Stomach (tissue), 9 donors: Measurements from ENCODE around the gene ITPR1. TPM values are rescaled to one million over a fixed set of nuclear protein-coding genes. Genes with fewer than 3 reads are reported as not detected.

ENCODE experiments used
- DNase-seq, 2 donors: peaks; one replicate each; pipeline versions ENCODE4 v3.0.0 to v3.0.0-alpha.2; 2013 to 2019
- H3K27ac ChIP-seq, 5 donors: fragments of 200-600 bp in 4 of 5; sonication (generic) in 4 of 5; one replicate each; pipeline ENCODE4 v1.5.1; 2013 to 2019; ENCODE audit warnings: mild to moderate bottlenecking in 1 of 5, moderate library complexity in 1 of 5
- H3K27me3 ChIP-seq, 3 donors: fragments of 200-600 bp; sonication (generic); one replicate each; pipeline ENCODE4 v1.5.1; 2017 to 2019; ENCODE audit warnings: mixed run types in 1 of 3
- H3K36me3 ChIP-seq, 4 donors: fragments of 200-600 bp; sonication (generic); 1 replicate in 3 of 4; 2 replicates in 1 of 4; pipeline ENCODE4 v1.5.1; 2016 to 2019
- H3K4me1 ChIP-seq, 4 donors: fragments of 200-600 bp; sonication (generic); one replicate each; pipeline ENCODE4 v1.5.1; 2016 to 2019
- H3K4me3 ChIP-seq, 4 donors: fragments of 200-600 bp; sonication (generic) in 3 of 4; one replicate each; pipeline ENCODE4 v1.5.1; 2016 to 2019; ENCODE audit warnings: mild to moderate bottlenecking in 1 of 4
- H3K9me3 ChIP-seq, 4 donors: fragments of 200-600 bp; sonication (generic); one replicate each; pipeline ENCODE4 v1.5.1; 2016 to 2019
- EP300 ChIP-seq: sonication (generic); formaldehyde crosslinking; IDR thresholded peaks from one replicate; pipeline ENCODE4 v1.6.1; 2017; ENCODE audit warnings: antibody characterized with exemption
- POLR2A ChIP-seq, 4 donors: fragments of 450-650 bp; IDR thresholded peaks; one replicate each; pipeline ENCODE4 v1.6.1; 2016; ENCODE audit warnings: antibody characterized with exemption in 4 of 4, control low read depth in 2 of 4, mild to moderate bottlenecking in 1 of 4, moderate library complexity in 1 of 4
- POLR2AphosphoS5 ChIP-seq, 3 donors: sonication (generic); formaldehyde crosslinking; IDR thresholded peaks; one replicate each; pipeline ENCODE4 v1.6.1; 2016; ENCODE audit warnings: antibody characterized with exemption in 3 of 3
- WGBS, 5 donors: extraction: QIAGEN DNeasy Blood & Tissue Kit in 3 of 5; methylation state at CpG; one replicate each; pipeline versions ENCODE4 v1.1.5 to v1.1.7; 2013 to 2018; 5-methylcytosine and 5-hydroxymethylcytosine counted together
- intact Hi-C: fragments of 100-400 bp; cut with DNase I; formaldehyde crosslinking; loops from one replicate; pipeline ENCODE4 v1.15.1; 2023; ENCODE audit warnings: low total_unique reads
- polyA plus RNA-seq, 3 donors: library from polyadenylated mRNA; stranded (reverse); fragments of 200-250 nt; gene quantifications; one replicate each; pipeline ENCODE4 v1.2.3, GENCODE V29; 2013
- total RNA-seq, 5 donors: library from RNA; depleted of rRNA; stranded (reverse); fragments of >200 nt; gene quantifications; one replicate each; pipeline versions ENCODE4 v1.1.0 to v1.2.3, GENCODE V29; 2014 to 2016
- TF ChIP-seq, protein P1 (sequence below), 7 experiments: fragments of 450-650 bp in 4 of 7; fragments of 200-600 bp in 3 of 7; sonication (generic) in 3 of 7; IDR thresholded peaks; one replicate each; pipeline ENCODE4 v1.5.1; 2016 to 2019; ENCODE audit warnings: antibody characterized with exemption in 7 of 7, control low read depth in 2 of 7, mild to moderate bottlenecking in 1 of 7
- donor health status: healthy with polysubstance abuse.
- donor health status: Bipolar disorder and iron deficiency.
- donor health status: healthy.

The ITPR1 gene
- total and polyA plus RNA-seq, 8 donors: 6.6 to 192 (median 32.9) TPM

GRCh38 chr3:4817128-4817527 lies 324.0 kb downstream of the ITPR1 start:
- intact Hi-C loops: no loop called here
- Histone ChIP-seq H3K4me1 (peaks cover 0 to 8% (median 0%) of the 10 kb centered on the region in 4 donors), H3K9me3 (peaks cover 0 to 8% (median 2%) of the 10 kb centered on the region in 4 donors), H3K4me3 (no peak overlapping the region), H3K27ac (no peak overlapping the region), H3K36me3 (peaks cover 11 to 92% (median 87%) of the 10 kb centered on the region in 4 donors), H3K27me3 (no peaks in the 10 kb centered on the region)
- WGBS, 5 donors: 68 to 94% (median 76%) methylated on average over 2 of the region's 2 CpGs
- TF ChIP-seq EP300 (no peak), POLR2A (IDR thresholded peaks at IDR 0.05) (no peak), POLR2AphosphoS5 (IDR thresholded peaks at IDR 0.05) (no peak)
- TF ChIP-seq, protein P1, sequence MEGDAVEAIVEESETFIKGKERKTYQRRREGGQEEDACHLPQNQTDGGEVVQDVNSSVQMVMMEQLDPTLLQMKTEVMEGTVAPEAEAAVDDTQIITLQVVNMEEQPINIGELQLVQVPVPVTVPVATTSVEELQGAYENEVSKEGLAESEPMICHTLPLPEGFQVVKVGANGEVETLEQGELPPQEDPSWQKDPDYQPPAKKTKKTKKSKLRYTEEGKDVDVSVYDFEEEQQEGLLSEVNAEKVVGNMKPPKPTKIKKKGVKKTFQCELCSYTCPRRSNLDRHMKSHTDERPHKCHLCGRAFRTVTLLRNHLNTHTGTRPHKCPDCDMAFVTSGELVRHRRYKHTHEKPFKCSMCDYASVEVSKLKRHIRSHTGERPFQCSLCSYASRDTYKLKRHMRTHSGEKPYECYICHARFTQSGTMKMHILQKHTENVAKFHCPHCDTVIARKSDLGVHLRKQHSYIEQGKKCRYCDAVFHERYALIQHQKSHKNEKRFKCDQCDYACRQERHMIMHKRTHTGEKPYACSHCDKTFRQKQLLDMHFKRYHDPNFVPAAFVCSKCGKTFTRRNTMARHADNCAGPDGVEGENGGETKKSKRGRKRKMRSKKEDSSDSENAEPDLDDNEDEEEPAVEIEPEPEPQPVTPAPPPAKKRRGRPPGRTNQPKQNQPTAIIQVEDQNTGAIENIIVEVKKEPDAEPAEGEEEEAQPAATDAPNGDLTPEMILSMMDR (IDR thresholded peaks at IDR 0.05): no peak
- no peak for DNase-seq

DNA sequence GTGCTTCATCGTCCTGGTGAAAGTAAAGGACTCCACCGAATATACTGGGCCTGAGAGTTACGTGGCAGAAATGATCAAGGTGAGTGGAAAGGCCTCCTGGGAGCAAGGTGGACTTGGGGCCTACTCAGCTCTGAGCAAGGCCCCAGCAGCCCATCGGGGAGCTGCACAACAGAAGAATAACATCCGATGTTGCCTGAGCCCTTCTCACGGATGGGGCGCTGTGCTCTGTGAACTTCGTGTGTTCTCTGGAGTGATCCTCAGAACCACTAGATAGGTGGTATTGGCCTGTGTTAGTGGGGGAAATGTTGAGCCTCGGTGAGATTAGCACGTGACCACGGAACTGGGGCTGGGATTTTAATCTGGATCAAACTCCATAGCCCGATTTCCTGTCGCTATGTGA lies 325.0 kb downstream of the ITPR1 start:
- DNase-seq: no peak
- Histone ChIP-seq H3K9me3 (peaks cover 0 to 8% (median 2%) of the 10 kb centered on the region in 4 donors), H3K27me3 (no peaks in the 10 kb centered on the region), H3K36me3 (peaks cover 11 to 91% (median 87%) of the 10 kb centered on the region in 4 donors), H3K4me3 (no peak overlapping the region), H3K27ac (no peak overlapping the region), H3K4me1 (no peaks in the 10 kb centered on the region)
- WGBS, 5 donors: 90 to 99% (median 98%) methylated on average over 13 of the region's 13 CpGs
- intact Hi-C loops: no loop called here
- TF ChIP-seq, protein P1 (IDR thresholded peaks at IDR 0.05): no peak
- TF ChIP-seq EP300 (no peak), POLR2A (IDR thresholded peaks at IDR 0.05) (no peak), POLR2AphosphoS5 (IDR thresholded peaks at IDR 0.05) (no peak)

GRCh38 chr3:4818986-4819693 lies 326.0 kb downstream of the ITPR1 start:
- peaks cover 0 to 8% (median 2%) of the 10 kb centered on the region in 4 donors for H3K9me3 ChIP-seq
- intact Hi-C loops: no loop called here
- WGBS, 5 donors: 94 to 97% (median 97%) methylated on average over 12 of the region's 12 CpGs
- H3K27ac ChIP-seq: no peak overlapping the region
- H3K36me3 ChIP-seq: peaks cover 11 to 85% (median 78%) of the 10 kb centered on the region in 4 donors
- H3K4me3 ChIP-seq: no peak overlapping the region
- no peaks in the 10 kb centered on the region for H3K27me3 ChIP-seq
- DNase-seq: no peak
- peaks cover 0 to 4% (median under 1%) of the 10 kb centered on the region in 4 donors for H3K4me1 ChIP-seq
- TF ChIP-seq POLR2AphosphoS5 (IDR thresholded peaks at IDR 0.05): no peak
- no peak for TF ChIP-seq EP300
- TF ChIP-seq POLR2A (IDR thresholded peaks at IDR 0.05): no peak
- TF ChIP-seq, protein P1 (IDR thresholded peaks at IDR 0.05): no peak

DNA sequence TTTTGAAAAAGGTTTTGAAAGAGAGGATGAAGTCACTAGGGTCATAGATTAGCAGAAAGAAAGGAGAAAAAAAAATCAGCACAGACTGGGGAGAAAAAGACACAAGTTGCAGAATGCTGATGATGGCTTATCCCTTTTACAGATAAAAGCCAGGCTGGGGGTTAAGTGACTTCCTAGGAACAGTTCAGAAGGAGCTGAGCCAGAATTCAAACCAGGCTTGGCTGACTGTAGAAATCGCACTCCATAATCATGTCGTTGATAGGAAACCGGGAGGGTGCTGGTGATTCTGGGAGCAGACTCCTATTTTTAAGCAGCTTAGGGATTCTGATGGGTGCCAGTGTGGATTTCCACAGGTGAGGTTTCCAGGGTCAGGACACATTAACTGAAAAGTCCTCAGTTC lies 326.6 kb downstream of the ITPR1 start:
- Histone ChIP-seq H3K27me3 (no peaks in the 10 kb centered on the region), H3K4me3 (no peak overlapping the region), H3K36me3 (peaks cover 11 to 85% (median 72%) of the 10 kb centered on the region in 4 donors), H3K4me1 (peaks cover 0 to 10% (median 5%) of the 10 kb centered on the region in 4 donors), H3K27ac (no peak overlapping the region), H3K9me3 (peaks cover 0 to 8% (median 2%) of the 10 kb centered on the region in 4 donors)
- intact Hi-C loops: no loop called here
- WGBS, 5 donors: 55 to 90% (median 75%) methylated on average over 3 of the region's 3 CpGs
- DNase-seq: no peak
- TF ChIP-seq EP300 (no peak), POLR2A (IDR thresholded peaks at IDR 0.05) (no peak), POLR2AphosphoS5 (IDR thresholded peaks at IDR 0.05) (no peak)
- TF ChIP-seq, protein P1 (IDR thresholded peaks at IDR 0.05): no peak
